Mesenteric fat pad (tissue), 1 donor: ENCODE measurements around the gene HSDL2. TPM values are rescaled to one million over a fixed set of nuclear protein-coding genes. Genes with fewer than 3 reads are reported as not detected.
"Not testable (repeated sequence)": the region's sequence is repeated elsewhere in the genome, so short reads cannot be mapped to it uniquely, and the experiment has no call there.

Experiments used
- DNase-seq: peaks from one replicate; pipeline ENCODE4 v3.0.0-alpha.2; 2020; ENCODE audit warnings: low spot score
- total RNA-seq: library from RNA; stranded (reverse); fragmentation: NEBNext Ultra II Directional; extraction: Animal tissue kit (Norgen Biotek cat#: 25700); gene quantifications from one replicate; pipeline ENCODE4 v1.2.1, GENCODE V29; 2021
- donor health status: DM: yes; HTN: yes; CAD: no.

HSDL2 gene
- total RNA-seq, 1 donor from 2014 or later: 90.0 TPM

DNA sequence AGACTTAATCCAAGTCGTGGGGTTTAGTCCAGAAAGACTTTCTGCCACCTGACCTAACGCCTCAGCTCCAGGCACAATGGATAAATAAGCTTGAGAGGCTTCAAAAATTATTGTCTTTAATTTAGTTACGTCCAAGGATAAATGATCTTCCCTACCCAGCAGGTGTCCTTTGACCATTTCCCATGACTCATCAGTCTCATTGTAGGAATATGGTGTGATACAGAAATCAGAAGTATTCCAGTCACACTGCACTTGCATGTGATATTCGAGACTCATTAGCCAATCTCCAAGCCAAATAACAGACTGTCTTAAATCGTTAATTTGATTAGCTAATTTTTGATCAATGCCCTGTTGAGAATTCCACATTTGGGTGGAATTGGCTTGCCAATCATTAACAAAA, 13.2 kb downstream of the HSDL2 start:
- DNase-seq: not testable (repeated sequence)

DNA sequence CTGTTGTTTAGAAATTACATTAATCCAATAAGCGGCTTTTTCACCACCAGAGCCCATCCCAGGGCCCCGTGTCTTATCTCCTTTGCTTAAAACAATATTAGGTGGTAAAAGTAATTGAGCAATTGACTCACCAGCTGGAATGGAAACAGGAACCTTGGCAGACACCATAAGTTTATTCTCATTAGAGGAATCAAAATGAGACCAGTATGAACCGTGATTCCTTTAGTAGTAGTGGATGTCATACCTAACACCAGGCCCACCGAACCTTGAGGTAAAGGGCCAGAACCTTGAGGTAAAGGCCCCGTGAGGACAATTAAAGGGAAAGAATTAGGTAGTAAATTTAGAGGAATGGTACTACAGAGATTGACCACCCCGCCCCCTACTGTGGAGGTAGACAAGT, 16.5 kb downstream of the HSDL2 start:
- DNase-seq: no peak

DNA sequence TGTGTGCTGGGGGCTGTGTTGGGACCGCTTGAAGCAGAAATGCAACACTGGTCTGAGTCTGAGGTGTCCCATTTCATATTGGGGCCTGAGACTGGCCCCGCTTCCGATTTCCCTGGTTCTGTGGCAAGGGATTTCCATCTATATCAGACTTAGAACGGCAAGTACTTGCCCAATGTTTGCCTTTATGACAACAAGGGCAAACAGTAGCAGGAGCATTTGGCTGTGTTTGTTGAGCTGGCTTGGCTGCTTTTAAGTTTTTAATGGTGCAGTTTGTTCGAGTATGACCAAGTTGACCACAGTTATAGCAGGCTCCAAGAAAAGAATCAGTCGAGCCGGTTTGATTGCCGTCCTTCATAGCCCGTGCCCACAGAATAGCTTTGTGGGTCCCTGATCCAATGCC, 17.0 kb downstream of the HSDL2 start:
- no peak for DNase-seq

DNA sequence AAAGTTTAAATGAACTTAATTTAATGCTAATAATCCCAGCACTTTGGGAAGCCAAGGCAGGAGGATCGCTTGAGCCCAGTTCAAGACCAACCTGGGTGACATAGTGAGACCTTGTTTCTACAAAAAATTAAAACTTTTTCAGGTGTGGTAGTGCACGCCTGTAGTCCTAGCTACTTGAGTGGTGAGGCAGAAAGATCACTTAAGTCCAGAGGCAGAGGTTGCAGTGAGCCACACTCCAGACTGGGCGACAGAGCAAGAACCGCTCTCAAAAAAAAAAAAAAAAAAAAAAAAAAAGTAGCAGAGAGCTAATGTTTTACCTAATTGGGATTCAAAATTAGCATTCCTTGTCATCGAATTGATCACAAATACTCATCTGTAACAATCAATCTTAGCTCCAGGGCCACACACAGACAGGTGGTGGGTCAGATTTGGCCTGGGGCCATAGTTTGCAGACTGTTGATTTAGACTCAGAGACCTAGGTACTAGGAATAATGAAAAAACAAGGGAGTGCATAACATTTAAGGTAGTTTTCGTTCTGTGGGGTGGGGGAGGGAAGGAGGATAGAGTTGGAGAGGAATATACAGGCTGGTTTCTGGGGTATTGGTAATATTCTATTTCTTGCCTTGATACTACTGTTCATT, 21.4 kb downstream of the HSDL2 start:
- no peak for DNase-seq

DNA sequence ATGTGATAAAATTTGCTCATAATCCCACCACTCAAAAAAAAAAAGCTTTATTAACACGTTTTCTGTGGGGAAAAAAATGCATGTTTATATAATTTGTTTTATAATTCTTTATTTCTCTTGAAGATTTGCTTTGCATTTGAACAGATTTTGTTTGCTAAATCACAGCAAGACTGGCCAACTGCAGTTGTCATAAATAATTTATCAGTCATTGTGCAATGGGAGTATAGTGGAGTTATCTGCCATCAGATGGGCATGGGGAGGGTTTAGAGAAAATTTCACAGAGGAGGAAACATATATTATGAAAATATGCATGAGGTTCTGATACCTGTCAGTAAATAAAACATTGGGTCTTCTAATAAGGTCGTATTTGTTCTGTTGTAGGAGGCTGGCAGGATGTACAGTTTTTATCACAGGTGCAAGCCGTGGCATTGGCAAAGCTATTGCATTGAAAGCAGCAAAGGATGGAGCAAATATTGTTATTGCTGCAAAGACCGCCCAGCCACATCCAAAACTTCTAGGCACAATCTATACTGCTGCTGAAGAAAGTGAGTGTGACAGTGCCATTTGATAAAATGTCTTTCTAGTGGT, 23.8 kb downstream of the HSDL2 start:
- DNase-seq: no peak

DNA sequence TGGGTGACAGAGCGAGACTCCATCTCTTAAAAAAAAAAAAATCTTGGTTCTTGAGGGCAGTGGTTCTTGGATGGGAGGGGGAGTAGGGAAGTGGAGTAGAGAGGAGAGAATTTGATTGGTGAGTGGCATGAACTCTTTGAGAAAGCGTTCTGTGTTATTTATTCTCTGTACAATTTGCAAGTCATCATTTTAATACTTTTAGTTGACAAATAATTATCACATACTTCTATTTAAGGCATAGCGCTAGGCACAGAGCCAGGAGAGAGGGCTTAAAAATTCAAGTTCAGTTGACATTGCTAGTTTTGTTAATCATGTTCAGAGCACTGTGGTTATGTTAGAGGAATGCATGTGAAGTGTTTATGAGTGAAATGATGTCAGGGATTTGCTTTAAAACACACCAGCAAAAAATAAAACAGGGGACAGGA, 24.6 kb downstream of the HSDL2 start:
- DNase-seq: no peak

DNA sequence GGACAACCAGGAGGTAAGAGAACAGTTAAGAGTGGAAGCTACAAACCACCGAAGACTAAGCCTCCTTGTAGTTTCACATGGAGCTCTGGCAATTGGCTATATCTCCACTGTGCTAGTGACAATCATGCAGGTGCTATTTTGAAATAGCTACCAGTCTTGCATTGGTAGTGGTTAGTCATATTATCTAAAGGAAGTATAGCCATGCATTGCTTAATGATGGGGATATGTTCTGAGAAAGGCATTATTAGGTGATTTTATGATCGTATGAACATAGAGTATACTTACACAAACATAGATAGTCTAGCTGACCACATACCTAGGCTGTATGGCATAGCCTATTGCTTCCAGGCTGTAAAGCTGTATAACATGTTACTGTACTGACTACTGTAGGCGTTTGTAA, 28.4 kb downstream of the HSDL2 start:
- no peak for DNase-seq

DNA sequence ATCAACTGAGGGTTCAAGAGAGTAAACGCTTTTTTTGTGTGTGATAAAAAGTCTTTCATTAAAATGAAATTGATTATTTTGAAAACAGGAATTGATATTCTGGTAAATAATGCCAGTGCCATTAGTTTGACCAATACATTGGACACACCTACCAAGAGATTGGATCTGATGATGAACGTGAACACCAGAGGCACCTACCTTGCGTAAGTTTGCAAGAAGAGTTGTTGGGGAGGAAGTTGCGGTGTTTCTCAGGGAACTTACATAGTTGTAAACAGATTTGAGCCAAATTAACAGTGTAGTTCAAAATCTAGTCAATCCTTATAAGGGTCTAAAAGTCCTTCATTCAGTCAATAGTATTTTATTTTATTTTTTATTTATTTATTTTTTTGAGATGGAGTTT, 28.9 kb downstream of the HSDL2 start:
- no peak for DNase-seq

DNA sequence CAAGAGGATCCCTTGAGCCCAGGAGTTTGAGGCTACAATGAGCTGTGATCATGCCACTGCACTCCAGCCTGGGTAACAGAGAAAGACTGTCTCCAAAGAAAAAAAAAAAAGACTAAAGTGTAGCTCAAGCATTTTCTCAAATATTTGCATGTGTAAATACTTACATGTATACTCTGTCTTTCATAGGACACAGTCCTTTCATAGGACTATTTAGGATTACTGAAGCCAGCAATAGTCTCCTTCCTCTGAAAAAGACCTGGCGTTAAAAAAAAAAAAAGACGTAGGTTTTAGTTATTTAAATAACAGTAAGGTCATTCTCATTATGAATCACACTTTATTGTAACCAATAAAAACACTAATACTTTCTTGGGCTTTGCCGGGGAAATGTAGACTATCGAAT, 29.9 kb downstream of the HSDL2 start:
- no peak for DNase-seq

DNA sequence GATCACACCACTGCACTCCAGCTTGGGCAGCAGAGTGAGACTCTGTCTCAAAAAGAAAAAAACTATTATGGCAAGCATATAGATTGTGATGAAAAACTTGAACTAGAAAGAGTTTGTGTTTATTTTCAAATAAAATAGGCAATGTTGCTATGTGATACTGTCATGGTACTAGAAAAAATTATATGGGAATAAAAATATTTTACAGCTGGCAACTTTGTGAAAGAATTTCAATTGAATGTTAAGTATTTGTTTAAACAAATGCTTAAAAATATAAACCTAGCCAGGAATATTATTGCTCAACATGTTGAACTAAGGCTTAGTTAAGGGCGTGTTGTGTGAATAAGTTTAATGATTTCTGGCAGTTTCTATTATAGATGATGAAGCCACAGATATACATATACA, 31.7 kb downstream of the HSDL2 start:
- no peak for DNase-seq

DNA sequence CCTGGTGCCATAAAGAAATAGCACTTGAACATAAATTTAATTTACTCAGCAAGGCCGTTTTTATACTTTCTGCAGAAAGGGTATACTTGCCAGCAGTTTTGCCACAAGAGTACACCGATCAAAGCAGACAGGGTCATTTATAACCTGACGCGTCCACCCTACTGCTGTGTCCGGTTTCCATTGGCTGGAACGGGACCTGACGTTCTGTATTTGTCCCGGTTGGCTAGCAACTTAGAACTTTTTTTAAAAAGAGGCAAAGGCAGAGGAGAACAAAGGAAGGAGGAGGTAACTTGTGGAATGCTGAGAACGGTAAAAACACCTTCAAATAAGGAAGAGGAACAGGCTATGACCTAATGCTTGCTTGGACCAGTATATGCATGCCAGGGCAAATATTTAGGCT, 33.8 kb downstream of the HSDL2 start:
- not testable (repeated sequence) for DNase-seq

DNA sequence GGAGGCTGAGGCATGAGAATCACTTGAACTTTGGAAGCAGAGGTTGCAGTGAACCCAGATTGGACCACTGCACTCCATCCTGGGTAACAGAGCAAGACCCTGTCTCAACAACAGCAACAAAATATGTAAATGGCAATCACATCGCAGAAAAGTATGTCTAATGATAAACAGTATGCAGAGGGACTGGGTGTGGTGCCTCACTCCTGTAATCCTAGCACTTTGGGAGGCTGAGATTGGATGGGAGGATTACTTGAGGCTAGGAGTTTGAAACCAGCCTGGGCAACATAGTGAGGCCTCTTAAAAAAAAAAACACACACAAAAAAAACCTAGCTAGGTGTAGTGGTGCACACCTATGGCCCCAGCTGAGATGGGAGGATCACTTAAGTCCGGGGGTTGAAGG, 40.3 kb downstream of the HSDL2 start:
- DNase-seq: no peak

DNA sequence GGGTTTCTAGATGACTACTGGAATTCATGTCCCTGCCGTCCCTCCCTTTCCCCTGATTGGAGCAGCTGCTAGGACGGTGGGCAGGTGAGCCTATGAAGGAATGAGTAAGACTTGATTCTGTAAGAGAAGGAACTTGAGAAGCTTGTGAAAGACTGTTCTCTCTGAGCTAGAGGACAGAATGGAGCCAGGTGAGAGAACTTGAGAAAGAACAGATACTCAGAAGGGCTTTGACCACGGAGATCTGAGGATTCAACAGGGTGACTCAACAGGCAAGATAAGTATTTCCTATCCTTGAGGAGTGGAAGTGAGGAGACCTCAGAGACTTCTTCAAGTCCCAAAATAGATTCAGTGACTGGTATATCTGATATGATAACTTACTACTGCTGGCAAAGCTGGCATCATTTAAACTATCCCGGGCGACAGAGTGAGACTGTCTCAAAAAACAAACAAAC, 41.9 kb downstream of the HSDL2 start:
- no peak for DNase-seq

DNA sequence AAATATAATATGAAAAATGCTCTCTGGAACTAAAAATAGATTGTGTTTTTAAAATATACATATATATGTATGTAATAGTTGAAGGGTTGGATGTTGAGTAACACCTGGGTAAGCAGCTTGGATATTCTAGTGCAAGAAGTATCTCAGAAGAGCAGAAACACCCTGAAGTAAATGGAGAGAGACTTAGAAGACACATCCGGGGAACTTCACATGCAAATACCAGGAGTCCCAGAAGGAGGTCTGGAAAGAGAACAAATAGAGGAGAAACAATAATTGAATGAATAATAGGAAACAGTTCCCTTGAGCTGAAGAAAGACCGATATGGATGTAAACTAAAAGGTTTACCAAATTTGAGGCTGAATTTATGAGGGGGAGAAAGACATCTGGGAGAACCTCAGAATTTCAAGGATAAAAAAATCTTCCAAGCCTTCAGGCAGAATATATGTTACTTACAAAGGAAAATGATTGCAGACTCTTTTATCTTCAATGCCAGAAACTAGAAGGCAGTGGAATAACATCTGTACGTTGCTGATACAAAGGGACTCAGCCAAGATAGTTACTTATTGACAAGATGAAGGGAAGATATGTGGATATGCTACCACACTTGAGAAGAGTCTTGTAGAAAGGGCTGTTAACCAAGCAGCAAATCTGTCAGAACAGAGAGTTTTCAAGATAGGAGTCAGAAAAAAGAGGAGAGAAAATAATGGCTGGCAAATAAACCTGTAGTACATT, 42.7 kb downstream of the HSDL2 start:
- no peak for DNase-seq

DNA sequence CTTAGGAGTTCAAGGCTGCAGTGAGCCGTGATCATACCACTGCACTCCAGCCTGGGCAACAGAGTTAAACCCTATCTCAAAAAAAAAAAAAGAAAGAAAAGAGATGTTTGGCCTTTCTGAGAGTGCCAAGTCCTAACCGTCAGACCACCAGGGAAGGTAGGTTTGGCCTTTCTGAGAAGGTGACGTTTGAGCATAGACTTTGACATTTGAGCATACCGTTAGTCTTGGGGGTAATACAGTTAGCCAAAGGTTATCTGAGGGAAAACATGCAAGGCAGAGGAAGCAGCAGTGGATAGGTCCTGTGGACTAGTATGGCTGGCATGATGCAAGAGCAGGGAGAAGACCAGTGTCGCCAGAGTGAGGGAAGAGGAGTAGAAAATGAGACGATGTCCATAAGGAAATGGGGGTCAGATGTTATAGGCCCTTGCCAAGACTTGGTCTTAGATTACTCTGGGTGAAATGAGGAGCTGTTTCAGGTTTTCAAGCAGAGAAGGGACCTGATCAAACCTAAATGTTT, 50.2 kb downstream of the HSDL2 start:
- DNase-seq: no peak

DNA sequence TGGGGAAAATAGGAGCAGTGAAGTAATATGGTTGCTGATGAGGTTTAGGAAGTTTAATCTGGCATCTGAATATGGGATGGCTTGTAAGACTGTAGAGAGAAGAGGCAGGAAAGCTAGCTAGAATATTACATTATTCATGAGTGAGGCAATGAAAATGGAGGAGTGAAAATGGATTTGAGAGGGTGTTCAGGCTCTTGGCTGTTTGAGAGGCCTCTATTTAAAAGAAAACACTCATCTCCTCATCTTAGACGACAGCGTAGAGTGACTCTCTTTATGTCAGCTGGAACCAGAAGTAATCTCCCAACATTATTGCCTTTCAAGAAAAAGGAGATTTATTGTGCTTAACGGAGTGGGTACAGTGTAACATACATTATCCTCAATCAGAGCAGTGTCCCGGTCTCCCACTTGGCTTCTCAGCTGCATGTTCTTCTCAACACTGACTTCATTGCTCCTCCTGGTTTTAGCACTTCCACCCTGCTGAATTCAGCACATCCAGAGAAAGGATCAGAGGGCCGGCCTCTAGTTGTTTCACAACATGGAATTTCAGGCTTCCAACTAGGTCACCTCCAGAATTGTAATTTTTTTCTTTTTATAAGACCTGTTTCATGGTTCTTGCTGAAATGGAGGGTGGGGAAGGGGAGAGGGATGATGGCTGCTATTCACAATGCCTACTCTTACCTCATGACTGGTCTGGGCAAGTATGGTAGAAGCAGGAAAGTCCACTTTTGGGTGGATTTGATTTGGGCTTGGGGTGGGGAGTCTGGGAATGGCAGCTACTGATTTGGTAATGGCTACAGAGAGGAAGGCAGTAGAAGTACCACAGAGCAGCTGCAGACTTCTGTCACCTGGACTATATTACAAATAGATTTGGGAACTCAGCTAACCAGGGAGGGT, 53.8 kb downstream of the HSDL2 start:
- no peak for DNase-seq

DNA sequence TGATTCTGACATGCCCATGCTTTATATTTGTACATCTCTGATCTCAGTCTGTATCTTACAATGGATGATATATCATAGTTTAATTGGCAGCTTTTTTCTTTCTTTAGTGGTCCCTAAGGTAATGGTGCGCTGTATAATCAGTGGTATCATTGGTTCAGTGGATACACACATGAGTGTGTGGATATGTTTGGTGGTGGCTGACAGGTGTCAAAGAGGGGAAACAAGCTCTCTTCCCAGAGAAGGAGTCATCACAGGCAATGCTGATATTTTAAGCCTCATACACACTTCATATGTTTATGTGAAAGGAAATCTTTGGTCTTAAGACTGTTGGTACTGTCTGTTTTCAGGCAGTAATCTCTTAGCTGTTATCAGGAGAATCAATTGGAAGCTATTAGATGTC, 54.6 kb downstream of the HSDL2 start:
- no peak for DNase-seq

DNA sequence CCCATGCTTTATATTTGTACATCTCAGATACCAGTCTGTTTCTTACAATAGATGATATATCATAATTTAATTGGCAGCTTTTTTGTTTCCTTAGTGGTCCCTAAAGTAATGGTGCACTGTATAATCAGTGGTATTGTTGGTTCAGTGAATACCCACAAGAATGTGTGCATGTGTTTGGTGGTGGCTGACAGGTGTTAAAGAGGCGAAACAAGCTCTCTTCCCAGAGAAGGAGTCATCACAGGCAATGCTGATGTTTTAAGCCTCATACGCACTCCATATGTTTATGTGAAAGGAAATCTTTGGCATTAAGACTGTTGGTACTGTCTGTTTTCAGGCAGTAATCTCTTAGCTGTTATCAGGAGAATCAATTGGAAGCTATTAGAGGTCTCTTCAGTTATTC, 57.5 kb downstream of the HSDL2 start:
- no peak for DNase-seq

DNA sequence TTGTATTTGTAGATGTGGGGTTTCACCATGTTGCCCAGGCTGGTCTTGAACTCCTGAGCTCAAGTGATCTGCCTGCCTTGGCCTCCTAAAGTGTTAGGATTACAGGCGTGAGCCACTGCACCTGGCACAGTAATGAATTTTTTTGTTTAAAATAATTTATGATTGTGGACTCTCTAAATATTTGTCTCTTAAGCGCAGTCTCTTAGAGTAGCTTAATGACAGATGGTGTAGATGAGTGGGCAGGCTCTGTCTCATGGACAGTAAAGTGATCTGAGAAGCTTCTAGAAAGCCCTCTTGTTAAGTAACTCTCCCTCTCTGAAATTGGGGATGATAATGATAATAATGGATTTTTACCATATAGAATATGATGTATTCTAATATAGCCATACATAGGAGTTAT, 59.3 kb downstream of the HSDL2 start:
- DNase-seq: no peak

DNA sequence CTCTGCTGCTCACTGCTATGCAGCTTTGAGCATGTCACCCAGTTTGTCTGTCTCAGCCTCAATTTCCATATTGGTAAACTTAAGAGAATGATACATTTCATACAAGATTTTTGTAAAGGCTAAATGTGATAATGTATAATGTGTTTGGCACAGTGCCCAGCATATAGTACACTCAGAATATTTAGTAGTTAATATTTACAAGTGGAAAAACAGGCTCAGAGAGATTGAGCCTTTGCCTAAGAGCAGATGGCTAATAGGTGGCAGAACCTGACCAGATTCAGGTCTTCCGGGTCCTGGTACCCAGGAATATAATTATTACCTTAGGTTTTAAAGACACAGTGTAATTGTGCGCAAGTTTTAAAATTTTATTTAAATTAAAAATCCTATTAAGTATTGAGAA, 59.9 kb downstream of the HSDL2 start:
- no peak for DNase-seq

DNA sequence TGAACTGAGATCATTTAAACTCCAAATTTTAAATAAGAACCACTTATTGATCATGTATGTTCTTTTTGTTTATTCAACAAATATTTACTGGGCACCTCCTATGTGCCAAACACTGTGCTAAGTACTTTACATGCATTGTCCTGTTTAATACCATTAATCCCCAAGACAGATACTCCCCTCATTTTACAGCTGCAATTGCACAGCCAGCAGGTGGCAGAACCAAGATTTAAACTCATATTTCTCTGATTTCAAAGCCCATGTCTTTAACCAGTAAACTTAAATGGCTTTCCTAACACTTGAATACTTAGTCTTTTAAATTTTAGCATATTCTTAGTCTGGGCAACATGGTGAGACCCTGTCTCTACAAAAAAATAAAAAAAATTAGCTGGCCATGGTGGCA, 63.3 kb downstream of the HSDL2 start:
- DNase-seq: no peak

DNA sequence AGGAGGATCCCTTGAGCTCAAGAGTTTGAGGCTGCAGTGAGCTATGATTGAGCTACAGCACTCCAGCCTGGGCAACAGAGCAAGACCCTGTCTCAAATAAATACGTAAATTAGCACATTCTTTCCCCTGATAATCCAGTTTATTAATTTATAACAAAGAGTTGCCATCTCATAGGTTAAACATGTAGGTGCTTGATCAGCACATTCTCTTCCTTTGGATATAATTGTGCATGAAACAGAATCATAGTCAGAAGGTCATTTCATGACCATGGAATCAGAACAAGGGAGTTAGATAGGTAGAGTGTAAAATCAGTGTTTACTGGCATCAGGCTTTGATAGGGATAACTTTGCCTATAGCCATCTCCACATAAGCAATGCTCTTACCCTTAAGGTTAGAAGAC, 63.7 kb downstream of the HSDL2 start:
- DNase-seq: no peak
